Stimulated activated CD4-positive, alpha-beta T cell treated with anti-CD3 and anti-CD28 coated beads, Interleukin-4, amount 100 ng/mL, for 4 hours (primary cell): ENCODE results near the gene HNRNPAB.
A peak's percentile ranks its signal among the peaks of the same experiment; 100 is the strongest.
"Not testable (repeated sequence)": the region's sequence is repeated elsewhere in the genome, so short reads cannot be mapped to it uniquely, and the experiment has no call there.

Experiments used
- DNase-seq, 2 experiments: peaks; one replicate each; pipeline ENCODE4 v3.0.0-alpha.2; 2020

Gene HNRNPAB

GRCh38 chr5:178198151-178198550 lies 6.2 kb upstream of the HNRNPAB start:
- DNase-seq = not testable (repeated sequence)

DNA sequence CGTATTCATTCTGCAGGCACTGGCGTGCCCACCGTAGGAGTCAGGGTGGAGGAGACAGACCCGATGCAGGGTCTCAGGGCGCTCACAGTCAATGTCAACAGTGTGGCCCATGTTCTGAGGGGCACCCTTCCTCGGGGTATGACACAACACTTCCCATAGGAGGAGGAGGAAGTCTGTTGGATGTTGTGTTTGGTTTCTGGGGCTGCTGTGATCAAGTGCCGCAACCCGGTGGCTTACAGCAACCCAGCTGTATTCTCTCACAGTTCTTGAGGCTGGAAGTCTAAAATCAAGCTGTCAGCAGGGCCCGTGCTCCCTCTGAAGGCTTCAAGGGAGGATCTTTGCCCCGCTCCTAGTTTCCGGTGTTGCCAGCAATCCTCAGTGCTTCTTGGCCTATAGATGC lies 5.6 kb upstream of the HNRNPAB start:
- no peak for DNase-seq

- DNase-seq = no peak
These were observed 4.5 kb upstream of the HNRNPAB start for GRCh38 chr5:178199581-178200434.

DNA sequence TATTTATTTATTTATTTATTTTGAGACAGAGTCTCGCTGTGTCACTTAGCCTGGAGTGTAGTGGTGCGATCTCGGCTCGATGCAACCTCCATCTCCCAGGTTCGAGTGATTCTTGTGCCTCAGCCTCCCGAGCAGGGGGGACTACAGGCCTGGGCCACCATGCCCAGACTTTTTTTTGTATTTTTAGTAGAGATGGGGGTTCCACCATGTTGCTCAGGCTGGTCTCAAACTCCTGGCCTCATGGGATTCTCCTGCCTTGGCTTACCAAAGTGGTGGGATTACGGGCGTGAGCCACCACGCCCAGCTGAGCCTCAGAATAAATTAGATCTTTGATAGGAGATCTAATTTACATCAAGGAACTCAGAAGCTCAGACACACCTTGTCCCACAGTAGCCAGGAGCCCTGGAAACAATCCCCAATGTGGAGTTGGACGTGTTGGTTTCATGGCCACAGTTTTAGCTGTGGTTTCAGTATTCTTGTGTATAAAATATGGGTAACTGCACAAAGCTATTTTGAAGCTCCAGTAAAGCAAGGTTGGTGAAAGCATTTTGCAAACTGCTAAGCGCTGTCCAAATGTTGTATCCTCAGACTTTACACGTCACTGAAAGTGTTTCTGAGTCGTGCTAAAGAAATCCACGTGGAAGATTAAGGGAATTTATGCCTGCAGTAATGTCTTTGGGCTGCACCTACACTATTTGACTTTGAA lies 3.0 kb upstream of the HNRNPAB start:
- DNase-seq = no peak

DNA sequence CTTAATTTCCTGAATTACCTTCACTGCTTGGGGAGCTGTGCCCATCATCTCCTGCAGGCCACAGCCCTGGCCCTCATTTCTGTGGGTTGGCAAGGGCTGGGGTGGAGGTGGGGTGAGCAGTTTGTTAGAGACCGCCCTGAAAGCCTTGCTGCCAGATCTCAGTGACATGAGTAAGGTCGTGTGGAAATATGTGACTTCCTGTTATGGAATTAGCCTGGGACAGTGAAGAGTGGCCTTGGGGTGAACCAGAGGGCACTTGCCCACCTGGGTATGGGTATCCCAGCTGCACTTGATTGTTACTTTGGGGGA lies 2.5 kb upstream of the HNRNPAB start:
- no peak for DNase-seq

- no peak for DNase-seq
These were observed 1.8 kb upstream of the HNRNPAB start for GRCh38 chr5:178202541-178202940.

DNA sequence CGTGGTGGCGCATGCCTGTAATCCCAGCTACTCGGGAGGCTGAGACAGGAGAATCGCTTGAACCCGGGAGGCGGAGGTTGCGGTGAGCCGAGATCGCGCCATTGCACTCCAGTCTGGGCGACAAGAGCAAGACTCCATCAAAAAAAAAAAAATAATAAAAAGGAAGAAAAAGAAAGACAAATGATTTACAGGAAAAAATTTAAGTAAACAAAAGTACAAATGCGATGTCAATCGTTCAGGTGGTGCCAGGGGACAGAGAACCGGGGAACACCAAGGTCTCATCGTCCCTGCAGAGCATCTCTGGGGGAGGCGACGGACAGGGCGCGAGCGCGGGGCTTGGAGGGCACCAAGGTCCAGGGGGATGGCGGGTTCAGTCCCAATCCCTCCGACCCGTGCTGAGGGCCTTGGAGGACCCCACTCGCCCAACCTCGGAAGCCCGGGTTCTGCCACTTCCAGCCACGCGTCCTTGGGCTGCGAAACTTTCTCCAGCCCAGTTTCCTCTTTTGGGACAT lies 607 bp upstream of the HNRNPAB start:
- peak; percentile 15 to 31 for DNase-seq

DNA sequence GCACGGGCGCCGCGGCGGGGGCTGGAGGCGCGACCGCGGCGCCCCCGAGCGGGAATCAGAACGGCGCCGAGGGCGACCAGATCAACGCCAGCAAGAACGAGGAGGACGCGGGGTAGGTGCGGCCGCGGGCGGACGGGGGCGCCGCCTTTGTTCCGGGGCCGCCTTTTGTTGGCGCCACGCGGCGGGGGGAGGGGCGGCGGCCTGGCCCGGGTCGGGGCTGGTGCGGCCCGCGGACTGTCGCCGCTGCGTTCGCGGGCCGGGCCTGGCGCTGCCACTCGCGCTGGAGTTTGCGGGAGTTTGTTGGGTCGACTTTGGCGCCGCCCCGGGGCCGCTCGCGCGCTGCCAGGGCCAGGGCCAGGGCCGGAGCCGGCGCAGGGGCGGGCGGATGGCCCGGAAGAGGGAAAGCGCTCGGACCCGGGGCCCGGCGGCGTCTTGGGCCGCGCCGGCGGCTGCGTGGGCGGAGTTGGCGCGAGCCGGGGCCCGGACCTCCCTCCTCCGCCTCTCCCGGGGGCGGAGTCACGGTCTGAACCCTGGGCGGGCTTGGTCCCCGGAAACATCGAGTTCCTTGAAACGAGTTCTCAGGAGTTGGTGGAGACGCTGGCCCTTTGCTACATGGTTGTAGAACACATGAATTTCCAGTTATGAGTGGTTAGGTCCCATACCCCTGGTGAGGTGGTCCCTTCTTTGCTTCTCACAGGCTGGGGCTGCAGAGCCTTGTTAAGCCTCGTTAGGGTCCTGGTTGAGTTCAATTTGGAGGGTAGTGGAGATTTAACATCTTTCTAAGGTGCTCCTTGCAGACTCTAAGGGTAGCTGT lies 809 bp downstream of the HNRNPAB start:
- peak; percentile 72 to 77 for DNase-seq

- no peak for DNase-seq
These were observed 1.4 kb downstream of the HNRNPAB start for GRCh38 chr5:178205749-178206047.

DNA sequence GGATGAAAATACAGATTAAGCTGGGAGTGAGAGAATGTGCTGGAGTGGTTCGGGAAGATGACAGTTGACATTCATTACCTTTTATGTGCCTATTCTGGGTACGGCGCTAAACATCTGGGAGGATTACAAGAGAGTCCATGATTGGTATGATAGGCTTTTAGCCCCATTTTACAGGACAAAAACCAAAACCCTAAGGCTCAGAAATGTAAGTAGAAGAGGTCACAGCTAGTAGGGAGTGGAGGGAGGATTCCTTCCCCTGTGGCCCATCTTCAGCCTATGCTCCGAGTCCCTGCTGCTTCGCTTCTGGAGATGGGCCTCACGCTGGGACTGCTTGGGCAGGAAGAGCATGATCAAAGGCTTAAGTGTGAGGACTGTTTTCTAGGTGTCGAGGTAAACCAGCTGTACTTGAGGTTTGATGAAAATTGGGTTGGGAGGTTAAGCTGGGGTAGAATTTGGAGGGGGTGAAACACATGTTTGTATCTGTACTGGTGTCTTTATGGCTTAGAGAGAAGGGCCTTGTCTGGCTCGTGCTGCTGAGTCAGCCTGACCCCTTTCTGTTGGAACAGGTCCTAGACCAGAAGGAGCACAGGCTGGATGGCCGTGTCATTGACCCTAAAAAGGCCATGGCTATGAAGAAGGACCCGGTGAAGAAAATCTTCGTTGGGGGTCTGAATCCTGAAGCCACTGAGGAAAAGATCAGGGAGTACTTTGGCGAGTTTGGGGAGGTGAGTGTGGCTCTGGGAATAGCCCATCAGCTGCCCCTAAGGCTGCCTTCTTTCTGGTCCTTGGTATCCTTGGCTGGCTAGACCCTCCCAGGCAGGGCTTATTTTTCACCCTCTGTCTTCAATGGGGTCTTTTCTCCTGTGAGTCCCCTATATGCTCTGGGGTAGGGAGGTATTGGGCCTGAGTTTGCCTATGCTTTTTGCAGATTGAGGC lies 2.1 kb downstream of the HNRNPAB start:
- DNase-seq = no peak

DNA sequence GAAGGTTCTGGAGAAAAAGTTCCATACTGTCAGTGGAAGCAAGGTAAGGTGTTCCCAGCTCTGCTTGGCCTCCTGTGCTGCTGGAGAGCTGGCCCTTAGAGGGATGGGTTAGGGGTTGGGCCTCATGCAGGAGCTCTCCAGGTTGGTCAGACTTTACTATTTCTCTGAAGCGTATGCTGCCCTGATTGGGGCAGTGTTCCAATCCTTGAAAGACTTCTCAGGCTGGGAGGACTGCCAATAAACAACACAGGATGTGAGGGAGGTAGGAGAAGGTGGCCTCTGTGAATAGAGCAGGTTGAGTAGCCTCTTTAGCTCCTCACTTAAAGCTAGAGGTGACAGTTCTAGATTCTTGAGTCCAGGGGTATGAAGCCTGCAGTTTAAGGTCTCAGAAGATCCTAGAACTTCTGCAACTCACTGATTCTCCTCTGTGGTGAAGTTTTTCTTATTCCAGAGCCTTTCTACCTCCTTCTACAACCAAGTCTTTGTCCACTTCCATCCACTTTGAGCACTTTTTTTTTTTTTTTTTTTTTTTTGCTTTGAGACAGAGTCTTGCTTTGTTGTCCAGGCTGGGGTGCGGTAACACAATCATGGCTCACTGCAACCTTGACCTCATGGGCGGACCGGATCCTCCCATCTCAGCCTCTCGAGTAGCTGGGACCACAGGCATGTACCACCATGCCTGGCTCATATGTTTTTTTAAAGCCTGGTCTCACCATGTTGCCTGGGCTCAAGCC lies 3.0 kb downstream of the HNRNPAB start:
- DNase-seq = no peak

DNA sequence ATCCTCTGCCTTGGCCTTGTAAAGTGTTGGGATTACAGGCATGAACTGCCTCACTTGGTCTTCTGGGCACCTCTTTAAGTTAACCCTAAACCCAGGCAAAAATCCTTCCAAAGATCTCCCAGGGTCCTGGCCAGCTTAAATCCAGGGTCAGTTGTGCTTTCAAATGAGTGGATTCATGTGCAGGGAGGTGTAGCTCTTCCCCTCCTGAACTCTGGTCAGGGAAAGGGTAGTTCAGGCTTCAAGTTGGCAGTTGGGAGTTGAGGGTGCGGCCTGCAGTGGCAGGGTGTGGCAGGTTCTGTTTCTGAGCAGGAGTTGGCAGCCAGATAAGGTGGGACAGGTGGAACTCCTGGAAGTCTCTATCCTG lies 3.6 kb downstream of the HNRNPAB start:
- DNase-seq = no peak

GRCh38 chr5:178208540-178209227 lies 4.4 kb downstream of the HNRNPAB start:
- no peak for DNase-seq

DNA sequence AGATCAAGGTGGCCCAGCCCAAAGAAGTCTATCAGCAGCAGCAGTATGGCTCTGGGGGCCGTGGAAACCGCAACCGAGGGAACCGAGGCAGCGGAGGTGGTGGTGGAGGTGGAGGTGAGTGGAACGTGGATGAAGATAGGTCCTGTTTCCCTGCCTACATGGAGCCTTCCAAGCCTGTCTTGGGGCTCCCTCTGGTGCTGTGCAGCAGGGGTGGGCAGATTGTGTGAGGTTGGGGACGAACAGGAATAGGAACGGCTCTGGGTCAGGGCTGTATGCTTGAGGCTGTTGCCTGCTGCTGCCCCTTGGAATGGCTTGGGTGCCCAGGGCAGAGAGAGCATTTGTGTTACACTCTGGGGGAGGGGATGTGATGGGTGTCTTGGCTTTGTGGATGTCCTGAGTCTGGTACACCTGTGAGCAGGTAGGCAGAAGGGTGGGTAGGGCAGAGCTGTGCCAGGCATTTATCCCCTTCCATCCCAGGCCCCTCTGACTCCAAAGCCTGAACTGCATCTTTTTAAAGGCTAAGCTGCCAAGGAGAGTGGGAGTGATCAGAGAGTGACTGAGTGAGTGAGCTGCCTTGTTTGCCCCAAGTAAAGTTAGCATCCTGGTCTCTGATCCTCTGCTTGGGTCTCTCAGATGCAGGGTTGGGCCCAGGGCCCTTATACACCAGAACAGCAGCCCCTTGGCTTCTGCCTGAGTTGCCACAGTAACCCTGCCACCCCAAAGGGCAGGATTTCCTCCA lies 5.2 kb downstream of the HNRNPAB start:
- no peak for DNase-seq

DNA sequence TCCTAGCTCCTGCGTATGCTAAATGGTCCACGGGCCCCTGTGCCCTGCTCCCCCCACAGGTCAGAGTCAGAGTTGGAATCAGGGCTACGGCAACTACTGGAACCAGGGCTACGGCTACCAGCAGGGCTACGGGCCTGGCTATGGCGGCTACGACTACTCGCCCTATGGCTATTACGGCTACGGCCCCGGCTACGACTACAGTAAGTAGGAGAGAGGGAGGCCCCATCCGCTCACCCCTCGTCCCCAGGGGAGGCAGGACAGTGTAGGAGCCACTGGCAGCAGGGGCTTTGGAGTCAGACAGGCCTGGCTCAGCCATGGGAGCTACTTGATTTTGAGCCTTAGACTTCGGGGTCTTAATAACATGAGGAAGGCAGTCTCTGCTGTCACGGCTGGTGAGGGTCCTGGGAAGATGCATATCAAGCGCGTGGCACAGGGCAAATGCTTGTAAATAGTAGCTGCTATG lies 5.8 kb downstream of the HNRNPAB start:
- DNase-seq = no peak

- DNase-seq = no peak
These were observed 6.4 kb downstream of the HNRNPAB start for GRCh38 chr5:178210686-178211085.

- DNase-seq = no peak
These were observed 7.0 kb downstream of the HNRNPAB start for GRCh38 chr5:178211095-178212048.

GRCh38 chr5:178212241-178213002 lies 8.1 kb downstream of the HNRNPAB start:
- DNase-seq = no peak
